GM12878 (cell line): ENCODE results near the gene KIF23. TPM values are rescaled to one million over a fixed set of nuclear protein-coding genes. Genes with fewer than 3 reads are reported as not detected.

Experiments
- CBX3 ChIP-seq: fragments of 200-600 bp; sonication (generic); IDR thresholded peaks from 2 replicates; pipeline ENCODE4 v1.6.1; 2016; ENCODE audit warnings: low read depth, borderline replicate concordance
- CHD4 ChIP-seq: fragments of 200-600 bp; sonication (generic); IDR thresholded peaks from 2 replicates; pipeline ENCODE4 v1.6.1; 2016; ENCODE audit warnings: mild to moderate bottlenecking
- EGR1 ChIP-seq, 2 experiments: IDR thresholded peaks; 1 replicate in 1 of 2; 2 replicates in 1 of 2; pipeline ENCODE4 v1.6.1; 2011 to 2012; ENCODE audit warnings: low read depth in 2 of 2, low read length in 2 of 2, borderline replicate concordance in 1 of 2, mild to moderate bottlenecking in 1 of 2, moderate library complexity in 1 of 2
- HCFC1 ChIP-seq: fragments of 150-350 bp; IDR thresholded peaks from 2 replicates; pipeline ENCODE4 v1.6.1; 2014; ENCODE audit warnings: low read length
- KDM1A ChIP-seq: fragments of 200-600 bp; sonication (generic); IDR thresholded peaks from 2 replicates; pipeline ENCODE4 v1.6.1; 2016; ENCODE audit warnings: borderline replicate concordance
- MXI1 ChIP-seq: fragments of 150-350 bp; IDR thresholded peaks from 2 replicates; pipeline ENCODE4 v1.6.1; 2011; ENCODE audit warnings: low read depth, mild to moderate bottlenecking, inconsistent platforms, low read length, improper control_type of control experiment
- POLR2AphosphoS5 ChIP-seq: IDR thresholded peaks from 2 replicates; pipeline ENCODE4 v1.6.1; 2011; ENCODE audit warnings: mild to moderate bottlenecking, low read length, inconsistent platforms
- RAD21 ChIP-seq: IDR thresholded peaks from 2 replicates; pipeline ENCODE4 v1.6.1; 2011; ENCODE audit warnings: mild to moderate bottlenecking, low read depth, low read length, moderate library complexity; ENCODE audit not compliant: insufficient read depth
- RB1 ChIP-seq: fragments of 450-650 bp; formaldehyde crosslinking; IDR thresholded peaks from 2 replicates; pipeline ENCODE4 v1.6.1; 2017; ENCODE audit warnings: mild to moderate bottlenecking, borderline replicate concordance
- SMAD1 ChIP-seq: fragments of 450-650 bp; IDR thresholded peaks from 2 replicates; pipeline ENCODE4 v1.6.1; 2018; ENCODE audit warnings: mild to moderate bottlenecking, low read depth; ENCODE audit not compliant: partially characterized antibody
- SREBF1 ChIP-seq: IDR thresholded peaks from 2 replicates; pipeline ENCODE4 v1.6.1; 2012; ENCODE audit warnings: mild to moderate bottlenecking, low read length
- TCF7 ChIP-seq: IDR thresholded peaks from 2 replicates; pipeline ENCODE4 v1.6.1; 2014; ENCODE audit warnings: antibody characterized with exemption, borderline replicate concordance
- YBX1 ChIP-seq: fragments of 450-650 bp; IDR thresholded peaks from 2 replicates; pipeline ENCODE4 v1.6.1; 2016; ENCODE audit warnings: antibody characterized with exemption
- ZBED1 ChIP-seq: IDR thresholded peaks from 2 replicates; pipeline ENCODE4 v1.6.1; 2016; ENCODE audit warnings: borderline replicate concordance
- polyA plus RNA-seq, 11 experiments: library from polyadenylated mRNA; depleted of rRNA in 4 of 11; unstranded in 6 of 11; stranded (reverse) in 5 of 11; fragments of >200 nt; fragmentation: Nextera tagmentation in 4 of 11; fragmentation: Illumina TruSeq in 1 of 11; extraction: Ambion mirVana in 4 of 11; extraction: Trizol in 1 of 11; gene quantifications; 1 replicate in 1 of 11; 2 replicates in 10 of 11; pipeline versions ENCODE4 v1.2.1 to v1.2.3, GENCODE V29; 2011 to 2016; ENCODE audit warnings: inconsistent platforms in 2 of 11, missing spikeins in 2 of 11, low read depth in 1 of 11
- total RNA-seq, 4 experiments: library from RNA; depleted of rRNA in 3 of 4; stranded (reverse); fragments of >200 nt in 3 of 4; fragmentation: Illumina TruSeq in 1 of 4; extraction: Trizol in 1 of 4; gene quantifications; 2 replicates each; pipeline versions ENCODE4 v1.2.1 to v1.2.3, GENCODE V29; 2013 to 2021
- TF ChIP-seq, protein P1 (sequence below): fragments of 450-650 bp; IDR thresholded peaks from 2 replicates; pipeline ENCODE4 v1.6.1; 2018; ENCODE audit warnings: mild to moderate bottlenecking, low read depth, moderate library complexity; ENCODE audit not compliant: partially characterized antibody
- TF ChIP-seq, protein P2 (sequence below): fragments of 450-650 bp; IDR thresholded peaks from 2 replicates; pipeline ENCODE4 v1.6.1; 2016; ENCODE audit warnings: mild to moderate bottlenecking
- TF ChIP-seq, protein P3 (sequence below): IDR thresholded peaks from 2 replicates; pipeline ENCODE4 v1.6.1; 2011; ENCODE audit warnings: borderline replicate concordance, low read depth, mild to moderate bottlenecking, moderate library complexity, low read length; ENCODE audit not compliant: insufficient read depth, poor library complexity, severe bottlenecking
- TF ChIP-seq, protein P4 (sequence below): IDR thresholded peaks from 2 replicates; pipeline ENCODE4 v1.6.1; 2011; ENCODE audit warnings: low read depth, low read length, improper control_type of control experiment, borderline replicate concordance
- TF ChIP-seq, protein P5 (sequence below): IDR thresholded peaks from 2 replicates; pipeline ENCODE4 v1.6.1; 2011; ENCODE audit warnings: borderline replicate concordance, low read depth, mild to moderate bottlenecking, moderate library complexity, mixed read lengths, low read length; ENCODE audit not compliant: insufficient read depth; ENCODE audit errors: extremely low read length
- TF ChIP-seq, protein P6 (sequence below): IDR thresholded peaks from 2 replicates; pipeline ENCODE4 v1.6.1; 2012; ENCODE audit warnings: low read depth, low read length, improper control_type of control experiment

Gene KIF23
- total and polyA plus RNA-seq, 10 of the 15 experiments (the other 5 are each of a cell fraction or from before 2014, with no cell fraction given) = 28.0 to 62.5 (median 46.6) TPM

DNA sequence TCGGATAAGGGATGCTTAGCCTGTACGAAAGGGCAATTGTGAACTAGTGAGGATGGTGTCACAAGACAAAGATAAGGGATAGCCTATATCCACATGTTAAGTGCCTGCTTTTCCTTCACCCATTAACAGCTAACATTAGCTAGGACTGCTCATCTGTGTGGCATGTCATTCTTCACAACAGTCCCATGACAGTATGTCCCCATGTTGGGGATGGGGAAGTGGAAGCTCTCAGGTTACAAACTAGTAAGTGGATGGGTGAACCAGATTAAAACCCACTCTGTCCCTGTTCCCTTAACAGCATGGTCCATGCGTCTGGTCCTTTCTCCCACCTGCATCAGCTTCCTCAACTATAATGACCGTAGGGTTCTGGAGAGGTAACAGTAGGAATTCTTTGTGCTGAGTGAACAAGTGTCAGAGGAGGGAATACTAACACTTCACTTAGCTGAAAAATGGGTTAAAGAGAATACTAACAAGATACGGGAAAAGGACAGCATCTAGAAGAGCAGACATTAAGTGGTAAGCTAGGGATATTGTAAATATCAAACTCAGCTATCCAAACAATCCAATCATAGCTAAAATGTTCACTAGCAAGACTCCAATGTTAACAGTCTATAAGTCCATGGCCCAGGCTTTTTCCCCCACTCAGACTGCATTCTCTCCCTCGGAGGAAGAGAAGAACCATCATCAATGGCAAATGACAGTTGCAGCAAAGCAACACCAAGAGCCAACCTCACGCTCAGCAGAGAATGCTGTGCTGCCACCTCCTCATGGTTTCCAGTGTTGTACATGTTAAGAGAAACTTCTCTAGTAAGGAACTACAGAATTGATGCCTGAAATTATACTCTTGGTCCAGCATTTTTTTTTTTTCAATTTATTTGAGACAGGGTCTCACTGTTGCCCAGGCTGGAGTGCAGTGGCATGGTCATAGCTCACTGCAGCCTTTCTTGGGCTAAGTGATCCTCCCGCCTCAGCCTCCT is 43.4 kb downstream of the KIF23 start (continued):
- peak; percentile 24; the same call in 1 of the 2 replicates for TF ChIP-seq ZBED1
- TF ChIP-seq, protein P1, sequence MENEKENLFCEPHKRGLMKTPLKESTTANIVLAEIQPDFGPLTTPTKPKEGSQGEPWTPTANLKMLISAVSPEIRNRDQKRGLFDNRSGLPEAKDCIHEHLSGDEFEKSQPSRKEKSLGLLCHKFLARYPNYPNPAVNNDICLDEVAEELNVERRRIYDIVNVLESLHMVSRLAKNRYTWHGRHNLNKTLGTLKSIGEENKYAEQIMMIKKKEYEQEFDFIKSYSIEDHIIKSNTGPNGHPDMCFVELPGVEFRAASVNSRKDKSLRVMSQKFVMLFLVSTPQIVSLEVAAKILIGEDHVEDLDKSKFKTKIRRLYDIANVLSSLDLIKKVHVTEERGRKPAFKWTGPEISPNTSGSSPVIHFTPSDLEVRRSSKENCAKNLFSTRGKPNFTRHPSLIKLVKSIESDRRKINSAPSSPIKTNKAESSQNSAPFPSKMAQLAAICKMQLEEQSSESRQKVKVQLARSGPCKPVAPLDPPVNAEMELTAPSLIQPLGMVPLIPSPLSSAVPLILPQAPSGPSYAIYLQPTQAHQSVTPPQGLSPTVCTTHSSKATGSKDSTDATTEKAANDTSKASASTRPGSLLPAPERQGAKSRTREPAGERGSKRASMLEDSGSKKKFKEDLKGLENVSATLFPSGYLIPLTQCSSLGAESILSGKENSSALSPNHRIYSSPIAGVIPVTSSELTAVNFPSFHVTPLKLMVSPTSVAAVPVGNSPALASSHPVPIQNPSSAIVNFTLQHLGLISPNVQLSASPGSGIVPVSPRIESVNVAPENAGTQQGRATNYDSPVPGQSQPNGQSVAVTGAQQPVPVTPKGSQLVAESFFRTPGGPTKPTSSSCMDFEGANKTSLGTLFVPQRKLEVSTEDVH = no peak
- no peak for TF ChIP-seq SREBF1
- no peak for TF ChIP-seq RB1
- no peak for TF ChIP-seq KDM1A
- TF ChIP-seq, protein P2, sequence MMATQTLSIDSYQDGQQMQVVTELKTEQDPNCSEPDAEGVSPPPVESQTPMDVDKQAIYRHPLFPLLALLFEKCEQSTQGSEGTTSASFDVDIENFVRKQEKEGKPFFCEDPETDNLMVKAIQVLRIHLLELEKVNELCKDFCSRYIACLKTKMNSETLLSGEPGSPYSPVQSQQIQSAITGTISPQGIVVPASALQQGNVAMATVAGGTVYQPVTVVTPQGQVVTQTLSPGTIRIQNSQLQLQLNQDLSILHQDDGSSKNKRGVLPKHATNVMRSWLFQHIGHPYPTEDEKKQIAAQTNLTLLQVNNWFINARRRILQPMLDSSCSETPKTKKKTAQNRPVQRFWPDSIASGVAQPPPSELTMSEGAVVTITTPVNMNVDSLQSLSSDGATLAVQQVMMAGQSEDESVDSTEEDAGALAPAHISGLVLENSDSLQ = no peak
- TF ChIP-seq SMAD1 = no peak
- no peak for TF ChIP-seq CHD4
- TF ChIP-seq, protein P3, sequence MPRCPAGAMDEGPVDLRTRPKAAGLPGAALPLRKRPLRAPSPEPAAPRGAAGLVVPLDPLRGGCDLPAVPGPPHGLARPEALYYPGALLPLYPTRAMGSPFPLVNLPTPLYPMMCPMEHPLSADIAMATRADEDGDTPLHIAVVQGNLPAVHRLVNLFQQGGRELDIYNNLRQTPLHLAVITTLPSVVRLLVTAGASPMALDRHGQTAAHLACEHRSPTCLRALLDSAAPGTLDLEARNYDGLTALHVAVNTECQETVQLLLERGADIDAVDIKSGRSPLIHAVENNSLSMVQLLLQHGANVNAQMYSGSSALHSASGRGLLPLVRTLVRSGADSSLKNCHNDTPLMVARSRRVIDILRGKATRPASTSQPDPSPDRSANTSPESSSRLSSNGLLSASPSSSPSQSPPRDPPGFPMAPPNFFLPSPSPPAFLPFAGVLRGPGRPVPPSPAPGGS = peak; percentile 17
- TF ChIP-seq YBX1 = no peak
- TF ChIP-seq TCF7 = no peak
- TF ChIP-seq MXI1 = no peak
- TF ChIP-seq RAD21 = no peak
- TF ChIP-seq EGR1 (IDR thresholded peaks at IDR 0.05; ENCODE audit: borderline replicate concordance in 1 of 2, low read depth in 2 of 2, low read length in 2 of 2) = no peak
- no peak for TF ChIP-seq CBX3
- TF ChIP-seq, protein P4, sequence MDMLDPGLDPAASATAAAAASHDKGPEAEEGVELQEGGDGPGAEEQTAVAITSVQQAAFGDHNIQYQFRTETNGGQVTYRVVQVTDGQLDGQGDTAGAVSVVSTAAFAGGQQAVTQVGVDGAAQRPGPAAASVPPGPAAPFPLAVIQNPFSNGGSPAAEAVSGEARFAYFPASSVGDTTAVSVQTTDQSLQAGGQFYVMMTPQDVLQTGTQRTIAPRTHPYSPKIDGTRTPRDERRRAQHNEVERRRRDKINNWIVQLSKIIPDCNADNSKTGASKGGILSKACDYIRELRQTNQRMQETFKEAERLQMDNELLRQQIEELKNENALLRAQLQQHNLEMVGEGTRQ = no peak
- TF ChIP-seq, protein P5, sequence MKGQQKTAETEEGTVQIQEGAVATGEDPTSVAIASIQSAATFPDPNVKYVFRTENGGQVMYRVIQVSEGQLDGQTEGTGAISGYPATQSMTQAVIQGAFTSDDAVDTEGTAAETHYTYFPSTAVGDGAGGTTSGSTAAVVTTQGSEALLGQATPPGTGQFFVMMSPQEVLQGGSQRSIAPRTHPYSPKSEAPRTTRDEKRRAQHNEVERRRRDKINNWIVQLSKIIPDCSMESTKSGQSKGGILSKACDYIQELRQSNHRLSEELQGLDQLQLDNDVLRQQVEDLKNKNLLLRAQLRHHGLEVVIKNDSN = no peak
- TF ChIP-seq, protein P6, sequence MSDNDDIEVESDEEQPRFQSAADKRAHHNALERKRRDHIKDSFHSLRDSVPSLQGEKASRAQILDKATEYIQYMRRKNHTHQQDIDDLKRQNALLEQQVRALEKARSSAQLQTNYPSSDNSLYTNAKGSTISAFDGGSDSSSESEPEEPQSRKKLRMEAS = no peak
- TF ChIP-seq POLR2AphosphoS5 = peak; percentile 21; the same call in 1 of the 2 replicates
- no peak for TF ChIP-seq HCFC1
